HG02884 (cell line): Measurements from ENCODE around the gene FAM53A.
"Not testable (repeated sequence)": the region's sequence is repeated elsewhere in the genome, so short reads cannot be mapped to it uniquely, and the experiment has no call there.

Experiments
- ATAC-seq: cut with Tn5 transposase; IDR thresholded peaks from one replicate; pipeline ENCODE4 v1.9.1; 2021; ENCODE audit warnings: mild to moderate bottlenecking, moderate library complexity; ENCODE audit not compliant: unreplicated experiment

FAM53A gene

GRCh38 chr4:1608821-1609500 is 75.2 kb downstream of the FAM53A start:
- no peak for ATAC-seq

- no peak for ATAC-seq
Observed at GRCh38 chr4:1608196-1608820, 75.8 kb downstream of the FAM53A start.

GRCh38 chr4:1607436-1608195 is 76.5 kb downstream of the FAM53A start:
- not testable (repeated sequence) for ATAC-seq

GRCh38 chr4:1604706-1605205 is 79.4 kb downstream of the FAM53A start:
- ATAC-seq: no peak

- ATAC-seq: no peak
Observed at GRCh38 chr4:1604181-1604705, 79.9 kb downstream of the FAM53A start.

GRCh38 chr4:1603413-1604135 is 80.5 kb downstream of the FAM53A start:
- no peak for ATAC-seq

GRCh38 chr4:1602655-1603412 is 81.3 kb downstream of the FAM53A start:
- ATAC-seq: no peak

GRCh38 chr4:1601852-1602654 is 82.1 kb downstream of the FAM53A start:
- ATAC-seq: no peak

- no peak for ATAC-seq
Observed at GRCh38 chr4:1601533-1601835, 82.6 kb downstream of the FAM53A start.

- no peak for ATAC-seq
Observed at GRCh38 chr4:1600811-1601532, 83.1 kb downstream of the FAM53A start.

- ATAC-seq: no peak
Observed at GRCh38 chr4:1600211-1600780, 83.8 kb downstream of the FAM53A start.

- no peak for ATAC-seq
Observed at GRCh38 chr4:1599491-1600210, 84.5 kb downstream of the FAM53A start.

GRCh38 chr4:1599026-1599481 is 85.1 kb downstream of the FAM53A start:
- ATAC-seq: no peak

GRCh38 chr4:1598206-1599025 is 85.7 kb downstream of the FAM53A start:
- no peak for ATAC-seq

GRCh38 chr4:1597021-1597931 is 86.8 kb downstream of the FAM53A start:
- ATAC-seq: no peak

- no peak for ATAC-seq
Observed at GRCh38 chr4:1596393-1596792, 87.7 kb downstream of the FAM53A start.
